ENCODE results near the gene NADK2. TPM values are rescaled to one million over a fixed set of nuclear protein-coding genes. Genes with fewer than 3 reads are reported as not detected.

Gene NADK2
- total and polyA plus RNA-seq, 9 of the 15 experiments (the other 6 are each of a cell fraction or from before 2014, with no cell fraction given), result 10.6 to 41.0 (median 24.0) TPM

DNA sequence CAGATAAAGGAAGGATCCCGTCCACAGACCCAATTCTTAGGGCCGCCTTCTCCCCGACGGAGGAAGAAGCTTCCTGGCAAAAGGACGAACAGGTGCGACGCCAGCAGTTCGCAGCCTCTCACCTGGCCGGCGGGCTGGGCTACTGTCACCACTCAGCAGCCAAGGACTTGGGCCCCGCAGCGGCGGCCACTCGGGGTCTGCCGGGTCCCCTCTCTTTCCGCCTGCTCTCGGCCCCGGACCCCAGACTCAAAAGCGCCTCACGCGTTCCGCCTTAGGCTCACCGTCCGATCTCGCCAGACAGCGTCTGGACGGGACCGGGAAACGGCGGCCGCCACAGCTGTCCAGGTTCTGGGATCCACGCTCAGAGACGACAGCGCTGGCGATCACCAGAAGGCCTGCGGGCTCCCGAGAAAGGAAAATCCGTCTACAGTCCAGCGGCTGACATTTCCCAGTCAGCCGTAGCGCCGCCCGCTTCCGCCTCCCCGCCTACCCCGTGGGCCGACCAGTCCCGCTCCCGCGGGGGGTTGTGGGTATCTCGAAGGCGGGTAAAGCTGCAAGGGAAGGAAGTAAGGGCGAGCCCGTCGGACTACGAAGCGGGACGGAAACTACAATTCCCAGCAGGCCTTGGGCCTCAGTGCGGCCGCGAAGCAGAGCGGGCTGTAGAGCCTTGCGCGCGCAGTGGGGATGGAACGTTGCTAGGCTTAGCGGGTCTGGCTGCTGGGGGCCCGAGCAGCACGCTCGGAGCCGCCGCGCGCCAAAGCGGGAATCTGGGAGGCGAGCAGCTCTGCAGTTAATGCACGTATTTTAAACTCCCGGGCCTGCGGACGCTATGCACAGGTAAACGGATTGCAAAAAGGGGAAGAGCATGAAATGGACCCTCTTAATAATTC lies 90.0 kb downstream of the NADK2 start, which contains the start of the genes LMBRD2 and SKP2 (continued):
- no peak for TF ChIP-seq DLX4 (CRISPR knock-in tag; IDR thresholded peaks at IDR 0.05)
- no peak for TF ChIP-seq ZNF445 (CRISPR knock-in tag; IDR thresholded peaks at IDR 0.05; ENCODE audit: low read depth)
- TF ChIP-seq FOXJ2 (tag; IDR thresholded peaks at IDR 0.05), result no peak
- TF ChIP-seq SIN3A (IDR thresholded peaks at IDR 0.05; ENCODE audit: borderline replicate concordance in 2 of 2, control insufficient read depth in 1 of 2, low read depth in 2 of 2, low read length in 2 of 2), result peak; percentile 82 to 93; a peak in 2 of 4 replicates
- TF ChIP-seq KDM5B (IDR thresholded peaks at IDR 0.05; ENCODE audit: insufficient replicate concordance, low read depth, low read length), result peak; percentile 65
- TF ChIP-seq ARID1B (IDR thresholded peaks at IDR 0.05), result no peak
- TF ChIP-seq ZNF24 (IDR thresholded peaks at IDR 0.05), result no peak
- peak; percentile 87 for TF ChIP-seq RBBP5 (IDR thresholded peaks at IDR 0.05; ENCODE audit: borderline replicate concordance, insufficient read depth, low read length, poor library complexity, severe bottlenecking)
- TF ChIP-seq SMARCC2 (IDR thresholded peaks at IDR 0.05; ENCODE audit: low read depth), result no peak
- TF ChIP-seq TSC22D4 (tag; IDR thresholded peaks at IDR 0.05), result no peak
- no peak for TF ChIP-seq ARID3A (IDR thresholded peaks at IDR 0.05; ENCODE audit: borderline replicate concordance, low read depth, low read length)
- no peak for TF ChIP-seq ZNF324 (CRISPR knock-in tag; IDR thresholded peaks at IDR 0.05)
- TF ChIP-seq SMC3 (conservative IDR thresholded peaks at IDR 0.05; ENCODE audit: insufficient read depth, low read depth, low read length), result no peak
- 0 out of 4 replicates have a peak, but pooled peaks of 1 of the 2 experiments have one; percentile 18 for TF ChIP-seq FOXA3 (CRISPR knock-in tag; conservative IDR thresholded peaks at IDR 0.05 in 1 of 2, IDR thresholded peaks at IDR 0.05 in 1 of 2)
- no peak; the same call in none of the 2 replicates for TF ChIP-seq PML (IDR thresholded peaks at IDR 0.05; ENCODE audit: low read length)
- TF ChIP-seq, protein P1, sequence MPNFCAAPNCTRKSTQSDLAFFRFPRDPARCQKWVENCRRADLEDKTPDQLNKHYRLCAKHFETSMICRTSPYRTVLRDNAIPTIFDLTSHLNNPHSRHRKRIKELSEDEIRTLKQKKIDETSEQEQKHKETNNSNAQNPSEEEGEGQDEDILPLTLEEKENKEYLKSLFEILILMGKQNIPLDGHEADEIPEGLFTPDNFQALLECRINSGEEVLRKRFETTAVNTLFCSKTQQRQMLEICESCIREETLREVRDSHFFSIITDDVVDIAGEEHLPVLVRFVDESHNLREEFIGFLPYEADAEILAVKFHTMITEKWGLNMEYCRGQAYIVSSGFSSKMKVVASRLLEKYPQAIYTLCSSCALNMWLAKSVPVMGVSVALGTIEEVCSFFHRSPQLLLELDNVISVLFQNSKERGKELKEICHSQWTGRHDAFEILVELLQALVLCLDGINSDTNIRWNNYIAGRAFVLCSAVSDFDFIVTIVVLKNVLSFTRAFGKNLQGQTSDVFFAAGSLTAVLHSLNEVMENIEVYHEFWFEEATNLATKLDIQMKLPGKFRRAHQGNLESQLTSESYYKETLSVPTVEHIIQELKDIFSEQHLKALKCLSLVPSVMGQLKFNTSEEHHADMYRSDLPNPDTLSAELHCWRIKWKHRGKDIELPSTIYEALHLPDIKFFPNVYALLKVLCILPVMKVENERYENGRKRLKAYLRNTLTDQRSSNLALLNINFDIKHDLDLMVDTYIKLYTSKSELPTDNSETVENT (CRISPR knock-in tag; IDR thresholded peaks at IDR 0.05), result no peak
- TF ChIP-seq HNRNPH1 (optimal IDR thresholded peaks at IDR 0.05; ENCODE audit: low read depth, low read length), result no peak
- no peak for TF ChIP-seq SRSF1 (IDR thresholded peaks at IDR 0.05; ENCODE audit: low read depth, low read length)
- TF ChIP-seq, protein P2, sequence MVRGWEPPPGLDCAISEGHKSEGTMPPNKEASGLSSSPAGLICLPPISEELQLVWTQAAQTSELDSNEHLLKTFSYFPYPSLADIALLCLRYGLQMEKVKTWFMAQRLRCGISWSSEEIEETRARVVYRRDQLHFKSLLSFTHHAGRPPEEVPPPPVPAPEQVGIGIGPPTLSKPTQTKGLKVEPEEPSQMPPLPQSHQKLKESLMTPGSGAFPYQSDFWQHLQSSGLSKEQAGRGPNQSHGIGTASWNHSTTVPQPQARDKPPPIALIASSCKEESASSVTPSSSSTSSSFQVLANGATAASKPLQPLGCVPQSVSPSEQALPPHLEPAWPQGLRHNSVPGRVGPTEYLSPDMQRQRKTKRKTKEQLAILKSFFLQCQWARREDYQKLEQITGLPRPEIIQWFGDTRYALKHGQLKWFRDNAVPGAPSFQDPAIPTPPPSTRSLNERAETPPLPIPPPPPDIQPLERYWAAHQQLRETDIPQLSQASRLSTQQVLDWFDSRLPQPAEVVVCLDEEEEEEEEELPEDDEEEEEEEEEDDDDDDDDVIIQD (CRISPR knock-in tag; IDR thresholded peaks at IDR 0.05), result no peak
- peak; percentile 69; the same call in 1 of the 2 replicates for TF ChIP-seq E2F3 (CRISPR knock-in tag; IDR thresholded peaks at IDR 0.05)

Measured in K562 (cell line).